ENCODE measurements around the gene WDR26. TPM values are rescaled to one million over a fixed set of nuclear protein-coding genes. Genes with fewer than 3 reads are reported as not detected.

WDR26 gene
- total RNA-seq, 3 donors from 2014 or later = 88.5 to 108 (median 108) TPM

DNA sequence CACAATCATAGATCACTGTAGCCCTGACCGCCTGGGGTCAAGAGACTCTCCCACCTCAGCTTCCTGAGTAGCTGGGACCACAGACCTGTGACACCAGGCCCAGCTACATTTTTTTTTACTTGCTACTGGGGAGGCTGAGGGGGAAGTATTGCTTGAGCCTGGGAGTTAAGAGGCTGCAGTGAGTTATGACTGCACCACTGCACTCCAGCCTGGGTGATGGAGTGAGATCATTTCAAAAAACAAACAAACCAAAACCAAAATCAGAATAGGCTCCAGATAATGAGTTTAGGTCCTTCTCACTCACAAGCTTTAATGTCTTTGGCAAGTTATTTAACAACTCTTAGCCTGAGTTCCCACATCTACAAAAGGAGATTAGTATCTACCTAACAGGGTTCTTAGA lies 22.8 kb downstream of the WDR26 start:
- Histone ChIP-seq H3K27me3 (no peaks in the 10 kb centered on the region), H3K36me3 (peaks cover 2% of the 10 kb centered on the region), H3K27ac (no peak overlapping the region), H3K4me3 (no peak overlapping the region), H3K4me1 (no peaks in the 10 kb centered on the region), H3K9me3 (no peaks in the 10 kb centered on the region)
- intact Hi-C loops (cut with DNase I; ENCODE audit: low total_unique reads) = no loop called here
- TF ChIP-seq, protein P1, sequence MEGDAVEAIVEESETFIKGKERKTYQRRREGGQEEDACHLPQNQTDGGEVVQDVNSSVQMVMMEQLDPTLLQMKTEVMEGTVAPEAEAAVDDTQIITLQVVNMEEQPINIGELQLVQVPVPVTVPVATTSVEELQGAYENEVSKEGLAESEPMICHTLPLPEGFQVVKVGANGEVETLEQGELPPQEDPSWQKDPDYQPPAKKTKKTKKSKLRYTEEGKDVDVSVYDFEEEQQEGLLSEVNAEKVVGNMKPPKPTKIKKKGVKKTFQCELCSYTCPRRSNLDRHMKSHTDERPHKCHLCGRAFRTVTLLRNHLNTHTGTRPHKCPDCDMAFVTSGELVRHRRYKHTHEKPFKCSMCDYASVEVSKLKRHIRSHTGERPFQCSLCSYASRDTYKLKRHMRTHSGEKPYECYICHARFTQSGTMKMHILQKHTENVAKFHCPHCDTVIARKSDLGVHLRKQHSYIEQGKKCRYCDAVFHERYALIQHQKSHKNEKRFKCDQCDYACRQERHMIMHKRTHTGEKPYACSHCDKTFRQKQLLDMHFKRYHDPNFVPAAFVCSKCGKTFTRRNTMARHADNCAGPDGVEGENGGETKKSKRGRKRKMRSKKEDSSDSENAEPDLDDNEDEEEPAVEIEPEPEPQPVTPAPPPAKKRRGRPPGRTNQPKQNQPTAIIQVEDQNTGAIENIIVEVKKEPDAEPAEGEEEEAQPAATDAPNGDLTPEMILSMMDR (IDR thresholded peaks at IDR 0.05) = no peak
- TF ChIP-seq POLR2A (IDR thresholded peaks at IDR 0.05) = no peak
- no peak for TF ChIP-seq POLR2AphosphoS5 (IDR thresholded peaks at IDR 0.05)
- DNase-seq (ENCODE audit: low spot score in 2 of 2) = no peak

DNA sequence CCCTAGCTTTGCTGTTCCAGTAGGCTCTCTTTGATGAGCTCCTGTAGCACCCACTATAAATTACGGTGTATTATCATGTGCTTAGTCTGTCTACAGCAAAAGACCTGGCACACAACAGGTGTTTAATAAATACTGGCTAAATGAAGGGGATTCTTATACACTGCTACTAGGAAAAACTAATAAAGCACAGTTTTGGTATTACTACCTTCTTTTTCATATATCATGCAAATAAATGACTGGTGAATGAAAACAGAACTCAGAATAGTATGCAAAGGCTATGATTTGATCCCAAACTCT lies 26.4 kb downstream of the WDR26 start:
- H3K4me3 ChIP-seq = no peak overlapping the region
- DNase-seq (ENCODE audit: low spot score in 2 of 2) = no peak

DNA sequence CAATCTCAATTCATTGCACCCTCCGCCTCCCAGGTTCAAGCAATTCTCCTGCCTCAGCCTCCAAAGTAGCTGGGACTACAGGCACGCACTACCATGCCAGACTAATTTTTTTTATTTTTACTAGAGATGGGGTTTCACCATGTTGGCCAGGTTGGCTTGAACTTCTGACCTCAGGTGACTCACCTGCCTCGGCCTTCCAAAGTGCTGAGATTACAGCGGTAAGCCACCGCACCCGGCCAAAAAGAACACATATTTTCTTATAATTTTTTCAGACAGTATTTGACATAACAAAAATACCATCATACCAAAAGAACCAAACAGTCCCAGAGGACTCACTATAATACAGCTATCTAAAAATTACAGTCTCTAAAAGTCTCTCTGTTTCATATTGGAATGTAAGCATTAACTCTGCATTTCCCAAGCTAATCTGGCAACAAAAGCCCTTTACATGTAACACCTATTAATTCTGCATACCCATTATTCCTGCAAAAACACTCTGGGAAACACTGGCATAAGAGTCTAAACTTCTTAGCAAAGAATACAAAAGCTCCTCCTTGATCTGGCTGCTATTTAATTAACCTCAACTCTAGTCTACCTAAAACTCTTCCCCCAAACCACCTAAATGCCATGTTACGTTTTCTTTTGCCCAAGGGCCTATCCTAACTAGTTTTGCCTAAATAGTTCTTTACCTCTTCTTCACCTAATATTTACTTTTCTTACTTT lies 26.9 kb downstream of the WDR26 start:
- intact Hi-C loops (cut with DNase I; ENCODE audit: low total_unique reads) = no loop called here
- H3K27ac ChIP-seq = no peak overlapping the region
- H3K4me1 ChIP-seq = no peaks in the 10 kb centered on the region
- peaks cover 6% of the 10 kb centered on the region for H3K36me3 ChIP-seq
- DNase-seq (ENCODE audit: low spot score in 2 of 2) = no peak
- H3K4me3 ChIP-seq = no peak overlapping the region
- no peaks in the 10 kb centered on the region for H3K27me3 ChIP-seq
- no peaks in the 10 kb centered on the region for H3K9me3 ChIP-seq
- TF ChIP-seq POLR2AphosphoS5 (IDR thresholded peaks at IDR 0.05) (no peak), POLR2A (IDR thresholded peaks at IDR 0.05) (no peak)

More for the DNA sequence above, 26.4 kb downstream of the WDR26 start:
- Histone ChIP-seq H3K27me3 (no peaks in the 10 kb centered on the region), H3K27ac (no peak overlapping the region), H3K4me1 (no peaks in the 10 kb centered on the region), H3K9me3 (no peaks in the 10 kb centered on the region), H3K36me3 (peaks cover 6% of the 10 kb centered on the region)
- intact Hi-C loops (cut with DNase I; ENCODE audit: low total_unique reads) = no loop called here
- TF ChIP-seq POLR2AphosphoS5 (IDR thresholded peaks at IDR 0.05) (no peak), POLR2A (IDR thresholded peaks at IDR 0.05) (no peak)
- TF ChIP-seq, protein P1 (IDR thresholded peaks at IDR 0.05) = no peak

DNA sequence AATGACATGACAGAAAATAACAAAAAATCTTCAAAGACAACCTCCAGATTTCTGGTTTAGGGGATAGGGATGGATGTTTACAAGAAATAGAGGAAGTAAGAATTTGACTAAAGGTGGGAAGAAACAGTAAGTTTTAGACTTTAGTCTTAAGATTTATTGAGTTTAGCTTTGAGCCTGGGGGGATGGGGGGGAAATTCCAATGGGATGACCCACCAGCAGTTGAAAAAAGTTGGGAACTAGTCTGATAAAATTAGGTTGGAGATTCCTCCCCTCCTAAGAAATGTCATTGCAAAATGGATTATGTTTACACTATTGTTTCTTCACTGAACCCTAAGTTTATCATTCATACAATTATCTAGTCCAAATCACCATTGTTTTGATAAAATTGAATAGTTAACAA lies 28.4 kb downstream of the WDR26 start:
- Histone ChIP-seq H3K36me3 (peaks cover 9% of the 10 kb centered on the region), H3K27ac (no peak overlapping the region), H3K4me3 (no peak overlapping the region), H3K4me1 (no peaks in the 10 kb centered on the region), H3K27me3 (no peaks in the 10 kb centered on the region), H3K9me3 (no peaks in the 10 kb centered on the region)
- intact Hi-C loops (cut with DNase I; ENCODE audit: low total_unique reads) = no loop called here
- DNase-seq (ENCODE audit: low spot score in 2 of 2) = no peak
- TF ChIP-seq POLR2AphosphoS5 (IDR thresholded peaks at IDR 0.05) (no peak), POLR2A (IDR thresholded peaks at IDR 0.05) (no peak)
- TF ChIP-seq, protein P1 (IDR thresholded peaks at IDR 0.05) = no peak

DNA sequence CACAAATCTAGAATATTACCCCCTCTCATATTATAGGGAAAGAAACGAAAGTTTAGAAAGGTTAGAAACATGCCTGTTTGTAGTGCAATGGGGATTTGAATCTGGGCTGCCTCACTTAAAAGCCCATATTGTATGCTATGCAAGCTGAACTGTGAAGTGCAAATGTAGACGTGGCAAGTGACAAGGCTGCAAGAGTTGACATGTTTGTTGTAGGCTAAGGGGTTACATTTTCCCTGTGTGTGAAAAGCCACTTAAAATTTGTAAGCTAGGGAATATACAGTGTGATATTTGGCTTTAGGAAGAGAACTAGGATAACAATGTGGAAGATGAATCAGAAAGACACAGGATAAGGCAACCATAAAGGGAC lies 29.0 kb downstream of the WDR26 start:
- TF ChIP-seq, protein P1 (IDR thresholded peaks at IDR 0.05) = no peak
- TF ChIP-seq POLR2A (IDR thresholded peaks at IDR 0.05) (no peak), POLR2AphosphoS5 (IDR thresholded peaks at IDR 0.05) (no peak)
- Histone ChIP-seq H3K9me3 (no peaks in the 10 kb centered on the region), H3K36me3 (peaks cover 9% of the 10 kb centered on the region), H3K27ac (no peak overlapping the region), H3K4me3 (no peak overlapping the region), H3K27me3 (no peaks in the 10 kb centered on the region), H3K4me1 (no peaks in the 10 kb centered on the region)
- no peak for DNase-seq (ENCODE audit: low spot score in 2 of 2)
- intact Hi-C loops (cut with DNase I; ENCODE audit: low total_unique reads) = no loop called here

All from breast epithelium (tissue), 4 donors.